Measurements from ENCODE around the gene FRMD4B. TPM values are rescaled to one million over a fixed set of nuclear protein-coding genes. Genes with fewer than 3 reads are reported as not detected.
A peak's percentile ranks its signal among the peaks of the same experiment; 100 is the strongest.

FRMD4B gene
- polyA plus RNA-seq, 3 donors: 13.2 to 21.0 (median 19.6) TPM

DNA sequence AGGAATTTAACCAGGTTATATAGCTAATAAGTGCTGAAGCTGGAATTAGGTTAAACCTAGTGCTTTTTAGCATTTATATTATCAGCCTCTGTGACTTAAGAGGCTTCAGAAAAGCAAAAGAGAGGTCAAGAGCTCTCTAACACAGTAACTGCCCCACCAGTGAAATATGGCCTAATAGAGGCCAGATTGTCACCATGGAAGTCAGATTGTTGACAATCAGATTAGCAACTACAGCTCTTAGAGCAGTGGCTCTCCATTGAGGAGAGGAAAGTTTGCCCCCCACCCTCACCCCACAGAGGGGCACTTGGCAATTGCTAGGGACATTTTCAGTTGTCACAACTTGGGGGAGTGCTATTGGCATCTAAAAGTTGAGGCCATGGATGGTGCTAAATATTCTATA lies 240.2 kb downstream of the FRMD4B start:
- no peaks in the 10 kb centered on the region for H3K9me3 Mint-ChIP-seq
- no peaks in the 10 kb centered on the region for H3K4me1 ChIP-seq (ENCODE audit: control insufficient read depth in 1 of 2, insufficient read depth in 2 of 2, low read length in 2 of 2)
- H3K9ac ChIP-seq (ENCODE audit: insufficient read depth, low read length, poor library complexity, severe bottlenecking): no peak overlapping the region
- H3K4me1 Mint-ChIP-seq: peaks cover 5% of the 10 kb centered on the region
- intact Hi-C loops (cut with micrococcal nuclease): no loop called here
- H4K20me1 ChIP-seq (ENCODE audit: insufficient read depth, low read length): no peaks in the 10 kb centered on the region
- no peak overlapping the region for H3K4me3 Mint-ChIP-seq
- H3K9me3 ChIP-seq (replicated peaks in 1 of 2; ENCODE audit: control insufficient read depth in 1 of 2, insufficient read depth in 1 of 2, low read length in 2 of 2): no peaks in the 10 kb centered on the region
- H3K27me3 ChIP-seq (ENCODE audit: control insufficient read depth in 2 of 2, insufficient read depth in 2 of 2, low read length in 2 of 2): no peaks in the 10 kb centered on the region
- no peak overlapping the region for H3K27ac ChIP-seq (ENCODE audit: low read depth in 1 of 2, low read length in 2 of 2)
- no peak overlapping the region for H2AFZ ChIP-seq (ENCODE audit: insufficient read depth, low read depth, low read length, poor library complexity, severe bottlenecking)
- TF ChIP-seq, protein P1, sequence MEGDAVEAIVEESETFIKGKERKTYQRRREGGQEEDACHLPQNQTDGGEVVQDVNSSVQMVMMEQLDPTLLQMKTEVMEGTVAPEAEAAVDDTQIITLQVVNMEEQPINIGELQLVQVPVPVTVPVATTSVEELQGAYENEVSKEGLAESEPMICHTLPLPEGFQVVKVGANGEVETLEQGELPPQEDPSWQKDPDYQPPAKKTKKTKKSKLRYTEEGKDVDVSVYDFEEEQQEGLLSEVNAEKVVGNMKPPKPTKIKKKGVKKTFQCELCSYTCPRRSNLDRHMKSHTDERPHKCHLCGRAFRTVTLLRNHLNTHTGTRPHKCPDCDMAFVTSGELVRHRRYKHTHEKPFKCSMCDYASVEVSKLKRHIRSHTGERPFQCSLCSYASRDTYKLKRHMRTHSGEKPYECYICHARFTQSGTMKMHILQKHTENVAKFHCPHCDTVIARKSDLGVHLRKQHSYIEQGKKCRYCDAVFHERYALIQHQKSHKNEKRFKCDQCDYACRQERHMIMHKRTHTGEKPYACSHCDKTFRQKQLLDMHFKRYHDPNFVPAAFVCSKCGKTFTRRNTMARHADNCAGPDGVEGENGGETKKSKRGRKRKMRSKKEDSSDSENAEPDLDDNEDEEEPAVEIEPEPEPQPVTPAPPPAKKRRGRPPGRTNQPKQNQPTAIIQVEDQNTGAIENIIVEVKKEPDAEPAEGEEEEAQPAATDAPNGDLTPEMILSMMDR (IDR thresholded peaks at IDR 0.05): no peak
- no peak overlapping the region for H3K4me3 ChIP-seq (replicated peaks in 1 of 3; ENCODE audit: low read depth in 2 of 3, low read length in 3 of 3)
- no peaks in the 10 kb centered on the region for H3K36me3 ChIP-seq (replicated peaks in 1 of 2; ENCODE audit: control insufficient read depth in 1 of 2, insufficient read depth in 2 of 2, low read length in 2 of 2)
- H3K27ac Mint-ChIP-seq: no peak overlapping the region
- no peak for DNase-seq
- H3K27me3 Mint-ChIP-seq (ENCODE audit: low read depth in 3 of 3): peaks cover 0 to 3% (median 2%) of the 10 kb centered on the region in 3 donors
- H3K4me2 ChIP-seq (replicated peaks; ENCODE audit: extremely low read depth, low read length, poor library complexity, severe bottlenecking): no peak overlapping the region
- H3K79me2 ChIP-seq (ENCODE audit: insufficient read depth, low read length): no peaks in the 10 kb centered on the region
- no peaks in the 10 kb centered on the region for H3K36me3 Mint-ChIP-seq

DNA sequence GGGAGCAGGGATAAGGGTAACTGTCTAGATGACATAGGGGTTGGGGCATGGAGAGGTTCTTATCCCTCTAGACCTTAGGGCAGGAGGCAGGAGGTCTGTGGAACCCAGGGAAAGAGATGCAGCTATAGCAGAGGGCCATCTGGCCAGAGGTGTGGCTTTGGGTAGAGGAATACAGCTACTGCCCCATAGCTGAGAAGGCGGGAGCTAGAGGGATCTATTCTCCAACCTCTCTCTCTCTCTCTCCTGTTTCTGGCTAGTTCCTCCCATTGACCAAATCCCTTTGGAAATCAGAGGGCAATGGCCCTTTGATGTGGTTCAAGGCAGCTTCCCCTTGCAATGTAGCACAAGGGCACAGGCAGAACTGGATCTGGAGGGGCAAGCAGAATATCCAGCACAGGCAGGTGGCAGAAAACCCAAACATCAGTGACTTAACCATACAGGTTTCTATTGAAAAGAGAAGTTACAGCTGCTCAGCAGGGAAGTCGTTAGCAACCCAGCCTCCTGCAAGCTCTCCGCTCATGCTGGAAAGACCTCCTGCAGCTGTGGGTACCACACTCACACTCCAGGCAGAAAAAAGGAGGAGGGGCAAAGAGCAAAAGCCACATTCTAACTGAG lies 241.2 kb downstream of the FRMD4B start:
- Histone ChIP-seq H2AFZ (ENCODE audit: insufficient read depth, low read depth, low read length, poor library complexity, severe bottlenecking) (no peak overlapping the region), H3K79me2 (ENCODE audit: insufficient read depth, low read length) (no peaks in the 10 kb centered on the region), H3K36me3 (replicated peaks in 1 of 2; ENCODE audit: control insufficient read depth in 1 of 2, insufficient read depth in 2 of 2, low read length in 2 of 2) (no peaks in the 10 kb centered on the region), H3K4me3 (replicated peaks in 1 of 3; ENCODE audit: low read depth in 2 of 3, low read length in 3 of 3) (no peak overlapping the region), H3K4me2 (replicated peaks; ENCODE audit: extremely low read depth, low read length, poor library complexity, severe bottlenecking) (no peak overlapping the region), H4K20me1 (ENCODE audit: insufficient read depth, low read length) (no peaks in the 10 kb centered on the region), H3K4me1 (ENCODE audit: control insufficient read depth in 1 of 2, insufficient read depth in 2 of 2, low read length in 2 of 2) (no peaks in the 10 kb centered on the region), H3K27me3 (ENCODE audit: control insufficient read depth in 2 of 2, insufficient read depth in 2 of 2, low read length in 2 of 2) (no peaks in the 10 kb centered on the region), H3K9ac (ENCODE audit: insufficient read depth, low read length, poor library complexity, severe bottlenecking) (no peak overlapping the region), H3K27ac (ENCODE audit: low read depth in 1 of 2, low read length in 2 of 2) (no peak overlapping the region), H3K9me3 (replicated peaks in 1 of 2; ENCODE audit: control insufficient read depth in 1 of 2, insufficient read depth in 1 of 2, low read length in 2 of 2) (no peaks in the 10 kb centered on the region)
- Mint-ChIP-seq H3K4me3 (peak overlapping the region; percentile 3 to 41), H3K36me3 (no peaks in the 10 kb centered on the region), H3K4me1 (peaks cover 5% of the 10 kb centered on the region), H3K27me3 (ENCODE audit: low read depth in 3 of 3) (peaks cover 0 to 4% (median 3%) of the 10 kb centered on the region in 3 donors), H3K9me3 (no peaks in the 10 kb centered on the region), H3K27ac (peak overlapping the region in 1 of 7 donors; percentile 73)
- no CpG with 5 or more reads among the region's 3 CpGs for WGBS (ENCODE audit: insufficient coverage)
- TF ChIP-seq, protein P1 (IDR thresholded peaks at IDR 0.05): no peak
- no peak for DNase-seq
- intact Hi-C loops (cut with micrococcal nuclease): no loop called here
